ENCODE data around the gene MRPL58. TPM values are rescaled to one million over a fixed set of nuclear protein-coding genes. Genes with fewer than 3 reads are reported as not detected.
"Not testable (repeated sequence)": the region's sequence is repeated elsewhere in the genome, so short reads cannot be mapped to it uniquely, and the experiment has no call there.

MRPL58 gene
- total RNA-seq, 2 donors from 2014 or later, result 39.1 to 50.6 TPM

- ATAC-seq (replicated peaks in 1 of 2) (peak in 1 of 2 donors; percentile 1), DNase-seq (peak in 1 of 2 donors; percentile 31)
- Mint-ChIP-seq H3K36me3 (ENCODE audit: insufficient read depth in 2 of 2) (peaks cover 0 to 3% of the 10 kb centered on the region in 2 donors), H3K4me1 (ENCODE audit: low read depth) (peaks cover 49% of the 10 kb centered on the region), H3K9me3 (peaks cover 0 to 2% of the 10 kb centered on the region in 2 donors), H3K4me3 (peak overlapping the region; percentile 90 to 92), H3K27me3 (ENCODE audit: low read depth) (no peaks in the 10 kb centered on the region), H3K27ac (no peak overlapping the region)
These were observed 20.3 kb downstream of the MRPL58 start for GRCh38 chr17:75032720-75033280.

DNA sequence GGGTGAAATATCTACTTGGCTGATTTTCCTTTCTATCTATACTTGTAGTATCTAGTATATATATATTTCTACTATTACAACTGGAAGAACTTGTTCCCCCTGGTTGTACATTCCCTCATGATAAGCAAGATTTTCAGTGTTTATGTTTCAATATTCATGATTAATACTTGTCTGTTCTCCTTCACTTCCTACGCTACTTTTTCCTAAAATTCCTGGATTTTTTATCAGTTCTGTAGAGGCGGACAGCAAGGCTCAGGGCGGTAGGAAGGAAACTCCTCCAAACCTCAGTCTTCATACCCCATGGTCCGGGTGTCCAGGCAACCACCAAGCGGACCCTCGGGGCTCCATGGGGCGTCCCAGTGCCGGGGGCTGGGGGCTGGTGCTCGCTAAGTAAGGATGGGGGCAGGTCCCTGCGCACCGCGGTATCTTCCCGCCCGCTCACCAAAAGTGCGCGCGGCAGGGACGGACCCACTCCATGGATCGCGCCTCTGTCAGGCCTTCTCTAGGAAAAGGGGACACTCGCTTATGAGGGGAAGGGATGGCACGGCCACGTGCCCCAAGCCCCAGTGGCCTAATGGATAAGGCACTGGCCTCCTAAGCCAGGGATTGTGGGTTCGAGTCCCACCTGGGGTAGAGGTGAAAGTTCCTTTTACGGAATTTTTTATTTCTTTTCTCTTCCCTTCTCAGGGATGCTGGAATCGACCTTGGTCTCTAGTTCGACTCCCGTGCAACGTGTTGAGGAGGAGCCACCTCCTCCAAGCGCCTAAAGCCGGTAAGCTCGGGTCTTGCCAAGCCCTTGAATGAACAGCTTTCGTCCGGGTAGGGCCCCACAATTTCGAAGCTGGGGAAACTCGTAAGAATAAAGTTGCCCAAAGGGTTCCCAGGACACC lies 21.1 kb downstream of the MRPL58 start:
- H3K9me3 Mint-ChIP-seq, result peaks cover 0 to 2% of the 10 kb centered on the region in 2 donors
- no peaks in the 10 kb centered on the region for H3K27me3 Mint-ChIP-seq (ENCODE audit: low read depth)
- peaks cover 0 to 3% of the 10 kb centered on the region in 2 donors for H3K36me3 Mint-ChIP-seq (ENCODE audit: insufficient read depth in 2 of 2)
- H3K4me1 Mint-ChIP-seq (ENCODE audit: low read depth), result peaks cover 49% of the 10 kb centered on the region
- H3K27ac Mint-ChIP-seq, result peak overlapping the region; percentile 98
- peak overlapping the region; percentile 90 to 92 for H3K4me3 Mint-ChIP-seq
- peak; percentile 39 to 44 for ATAC-seq (replicated peaks in 1 of 2)
- DNase-seq, result peak; percentile 88 to 95

- H3K4me1 Mint-ChIP-seq (ENCODE audit: low read depth), result peaks cover 49% of the 10 kb centered on the region
- peak overlapping the region; percentile 98 for H3K27ac Mint-ChIP-seq
- H3K27me3 Mint-ChIP-seq (ENCODE audit: low read depth), result no peaks in the 10 kb centered on the region
- DNase-seq (peak; percentile 92 to 93), ATAC-seq (replicated peaks in 1 of 2) (peak; percentile 66 to 73)
- H3K36me3 Mint-ChIP-seq (ENCODE audit: insufficient read depth in 2 of 2), result peaks cover 0 to 3% of the 10 kb centered on the region in 2 donors
- peaks cover 0 to 2% of the 10 kb centered on the region in 2 donors for H3K9me3 Mint-ChIP-seq
- H3K4me3 Mint-ChIP-seq, result peak overlapping the region; percentile 90 to 92
These were observed 21.9 kb downstream of the MRPL58 start for GRCh38 chr17:75034236-75034908.

DNA sequence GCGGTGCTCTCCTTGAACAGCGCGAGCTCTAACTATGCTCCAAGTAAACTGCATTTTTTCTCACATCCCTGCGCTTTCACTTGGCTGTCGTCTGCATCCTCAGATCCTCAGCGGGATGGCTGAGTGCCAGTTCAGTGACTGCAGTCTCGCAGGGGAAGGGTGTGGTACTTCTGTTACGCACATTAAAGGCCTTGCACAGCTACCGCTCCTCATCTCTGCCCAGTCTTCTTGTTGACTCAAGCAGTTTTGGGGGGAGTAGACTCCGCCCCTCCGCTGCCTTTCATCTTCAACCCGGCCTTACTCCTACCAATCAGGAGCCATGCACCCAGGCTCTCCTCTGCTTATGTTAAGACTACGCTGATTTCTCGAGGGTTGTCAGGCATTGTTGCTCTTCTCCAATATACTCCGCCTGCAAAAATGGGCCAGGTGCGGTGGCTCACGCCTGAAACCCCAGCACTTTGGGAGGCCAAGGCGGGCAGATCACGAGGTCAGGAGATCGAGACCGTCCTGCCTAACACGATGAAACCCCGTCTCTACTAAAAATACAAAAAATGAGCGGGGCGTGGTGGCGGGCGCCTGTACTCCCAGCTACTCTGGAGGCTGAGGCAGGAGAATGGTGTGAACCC lies 24.3 kb downstream of the MRPL58 start:
- H3K27ac Mint-ChIP-seq, result peak overlapping the region; percentile 84
- ATAC-seq (replicated peaks in 1 of 2), result peak; percentile 47 to 70
- peaks cover 49% of the 10 kb centered on the region for H3K4me1 Mint-ChIP-seq (ENCODE audit: low read depth)
- no peaks in the 10 kb centered on the region for H3K27me3 Mint-ChIP-seq (ENCODE audit: low read depth)
- H3K9me3 Mint-ChIP-seq, result no peaks in the 10 kb centered on the region
- peaks cover 5 to 12% of the 10 kb centered on the region in 2 donors for H3K36me3 Mint-ChIP-seq (ENCODE audit: insufficient read depth in 2 of 2)
- H3K4me3 Mint-ChIP-seq, result peak overlapping the region; percentile 82 to 89
- peak; percentile 76 to 77 for DNase-seq

DNA sequence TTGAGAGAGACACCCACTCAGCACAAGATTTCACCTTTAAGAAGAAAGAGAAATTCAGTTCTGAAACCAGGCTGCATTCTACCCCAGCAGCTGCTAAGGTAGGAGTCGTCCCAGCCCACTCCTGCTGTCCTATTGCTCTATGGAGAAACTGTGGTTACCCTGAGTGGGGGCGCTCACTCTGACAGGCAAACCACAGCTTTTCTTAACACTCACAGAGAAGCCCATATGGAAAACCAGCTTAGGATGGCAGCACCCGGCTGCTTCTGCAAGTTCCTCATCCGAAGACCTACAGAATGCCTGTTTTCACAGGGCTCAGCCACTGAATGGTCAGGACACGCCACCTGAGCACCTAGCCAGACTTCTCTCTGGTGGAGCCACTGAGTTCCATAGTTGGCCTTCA lies 26.8 kb downstream of the MRPL58 start:
- Mint-ChIP-seq H3K36me3 (ENCODE audit: insufficient read depth in 2 of 2) (peaks cover 5 to 12% of the 10 kb centered on the region in 2 donors), H3K4me1 (ENCODE audit: low read depth) (peaks cover 31% of the 10 kb centered on the region), H3K27me3 (ENCODE audit: low read depth) (no peaks in the 10 kb centered on the region), H3K9me3 (no peaks in the 10 kb centered on the region), H3K4me3 (no peak overlapping the region), H3K27ac (no peak overlapping the region)
- DNase-seq, result no peak
- ATAC-seq (replicated peaks in 1 of 2), result no peak

DNA sequence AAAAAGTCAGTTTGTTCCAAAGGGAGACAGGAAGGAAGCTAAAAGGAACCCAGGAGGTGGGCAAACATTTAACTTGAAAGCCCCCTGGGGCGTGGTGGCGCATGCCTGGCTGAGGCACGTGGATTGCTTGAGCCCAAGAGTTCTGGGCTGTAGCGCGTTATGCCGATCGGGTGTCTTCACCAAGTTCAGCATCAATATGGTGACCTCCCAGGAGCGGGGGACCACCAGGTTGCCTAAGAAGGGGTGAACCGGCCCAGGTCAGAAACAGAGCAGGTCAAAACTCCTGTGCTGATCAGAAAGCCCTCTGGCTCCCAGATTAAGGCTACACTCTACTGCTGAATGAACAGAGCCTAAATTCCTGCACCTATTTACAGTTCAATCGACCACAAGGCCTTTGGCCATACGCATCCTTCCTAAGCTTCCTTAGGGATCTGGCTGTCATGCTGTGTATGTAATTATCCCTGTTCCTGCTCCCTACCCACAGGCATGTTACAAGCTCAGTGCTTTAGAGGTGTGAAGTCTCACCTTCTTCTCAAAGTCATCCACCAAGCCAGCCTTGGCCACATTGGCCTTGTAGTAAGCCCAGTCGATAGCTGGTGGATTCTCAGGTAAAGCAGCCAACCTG lies 29.3 kb downstream of the MRPL58 start:
- H3K9me3 Mint-ChIP-seq, result no peaks in the 10 kb centered on the region
- H3K27me3 Mint-ChIP-seq (ENCODE audit: low read depth), result no peaks in the 10 kb centered on the region
- no peak for DNase-seq
- H3K36me3 Mint-ChIP-seq (ENCODE audit: insufficient read depth in 2 of 2), result peaks cover 2 to 12% of the 10 kb centered on the region in 2 donors
- H3K4me3 Mint-ChIP-seq, result no peak overlapping the region
- H3K4me1 Mint-ChIP-seq (ENCODE audit: low read depth), result peaks cover 34% of the 10 kb centered on the region
- no peak for ATAC-seq (replicated peaks in 1 of 2)
- H3K27ac Mint-ChIP-seq, result no peak overlapping the region

DNA sequence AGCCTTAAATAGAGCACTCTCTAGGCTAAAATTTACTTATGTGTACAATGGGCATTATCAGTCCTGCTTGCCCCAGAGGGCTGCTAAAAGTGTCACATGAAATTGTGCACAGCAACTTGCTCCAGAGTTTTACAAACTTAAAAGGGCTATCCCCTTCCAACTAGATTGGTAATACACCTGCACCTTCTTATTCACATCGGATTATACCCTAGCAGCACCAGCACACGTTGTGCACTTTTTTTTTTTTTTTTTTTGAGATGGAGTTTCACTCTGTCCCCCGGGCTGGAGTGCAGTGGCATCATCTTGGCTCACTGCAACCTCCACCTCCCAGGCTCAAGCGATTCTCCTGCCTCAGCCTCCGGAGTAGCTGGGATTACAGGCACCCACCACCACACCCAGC lies 31.3 kb downstream of the MRPL58 start:
- ATAC-seq (replicated peaks in 1 of 2); DNase-seq; H3K27me3 Mint-ChIP-seq (ENCODE audit: low read depth); H3K4me3 Mint-ChIP-seq; H3K9me3 Mint-ChIP-seq: not testable (repeated sequence)
- peaks cover 6 to 14% of the 10 kb centered on the region in 2 donors for H3K36me3 Mint-ChIP-seq (ENCODE audit: insufficient read depth in 2 of 2)
- H3K4me1 Mint-ChIP-seq (ENCODE audit: low read depth), result peaks cover 37% of the 10 kb centered on the region
- H3K27ac Mint-ChIP-seq, result peak overlapping the region; percentile 31

DNA sequence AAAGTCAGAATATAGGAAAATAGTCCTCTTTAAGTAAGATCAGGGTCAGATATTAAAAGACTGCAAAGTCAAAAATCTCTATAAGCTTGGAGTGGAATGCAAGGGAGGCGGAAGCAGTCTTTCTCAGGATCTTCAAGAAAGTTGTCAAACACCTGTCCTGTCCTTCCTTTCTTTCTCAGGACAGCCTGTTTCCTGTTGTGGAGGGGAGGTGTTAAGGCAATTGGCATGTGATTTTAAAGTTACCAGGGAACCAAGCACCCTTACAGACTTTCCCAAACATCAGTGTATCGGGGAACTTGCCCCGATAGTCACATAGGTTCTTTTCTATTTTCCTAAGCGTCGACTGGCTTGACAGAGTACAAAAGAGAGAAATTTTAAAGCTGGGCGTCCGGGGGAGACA lies 32.2 kb downstream of the MRPL58 start:
- peak overlapping the region; percentile 56 to 80 for H3K4me3 Mint-ChIP-seq
- H3K4me1 Mint-ChIP-seq (ENCODE audit: low read depth), result peaks cover 46% of the 10 kb centered on the region
- H3K27me3 Mint-ChIP-seq (ENCODE audit: low read depth), result no peaks in the 10 kb centered on the region
- no peak for DNase-seq
- no peaks in the 10 kb centered on the region for H3K9me3 Mint-ChIP-seq
- ATAC-seq (replicated peaks in 1 of 2), result no peak
- peaks cover 6 to 14% of the 10 kb centered on the region in 2 donors for H3K36me3 Mint-ChIP-seq (ENCODE audit: insufficient read depth in 2 of 2)
- peak overlapping the region; percentile 79 for H3K27ac Mint-ChIP-seq

GRCh38 chr17:75045946-75046406 lies 33.5 kb downstream of the MRPL58 start:
- H3K4me1 Mint-ChIP-seq (ENCODE audit: low read depth), result peaks cover 48% of the 10 kb centered on the region
- H3K36me3 Mint-ChIP-seq (ENCODE audit: insufficient read depth in 2 of 2), result not testable (repeated sequence)

DNA sequence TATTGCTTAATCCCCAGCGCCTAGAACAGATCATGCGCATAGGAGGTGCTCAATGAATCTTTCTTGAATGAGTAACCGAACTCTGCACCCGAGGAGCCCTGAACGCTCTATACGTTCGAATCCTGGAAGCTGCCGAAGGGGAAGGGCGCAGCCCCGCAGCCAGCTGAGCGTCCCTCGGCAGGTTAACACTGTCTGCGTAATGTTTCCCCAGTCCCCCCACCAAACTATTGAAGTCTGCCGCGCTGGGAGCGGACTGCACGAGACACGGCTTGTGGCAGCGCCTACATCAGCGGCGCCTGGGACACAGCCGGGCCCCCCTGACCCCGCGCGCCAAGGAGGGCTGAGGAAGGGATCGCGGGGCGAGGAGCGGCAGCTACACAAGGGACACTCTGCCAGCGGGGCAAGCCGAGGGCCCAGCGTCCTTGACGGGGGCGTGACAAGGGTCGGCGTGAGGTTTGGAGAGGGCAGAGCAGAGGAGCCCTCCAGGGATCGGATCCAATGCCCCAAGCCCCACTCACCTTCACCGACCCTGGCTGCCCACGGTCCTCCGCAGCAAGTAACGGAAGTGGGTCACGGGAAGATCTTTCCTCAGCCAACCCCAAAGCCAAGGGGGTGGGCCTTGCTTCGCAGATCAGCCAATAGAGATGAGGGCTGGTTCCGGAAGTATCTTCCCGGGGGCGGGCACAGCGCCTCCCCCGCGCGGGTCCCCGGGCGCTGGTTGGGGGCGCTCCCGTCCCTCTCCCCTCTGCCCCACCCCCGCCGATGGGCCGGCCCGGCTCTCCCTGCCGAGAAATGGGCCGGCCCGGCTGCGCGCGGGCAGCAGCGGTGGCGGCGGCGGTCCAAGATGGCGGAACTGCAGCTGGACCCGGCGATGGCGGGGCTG lies 34.2 kb downstream of the MRPL58 start, which contains the start of the genes ATP5PD and KCTD2:
TSS of gene ATP5PD (minus strand) at position 563 of the 883 bp plus-strand sequence. CDS start 4,319 bp downstream, outside the sequence.
TSS of gene KCTD2 (plus strand) at position 819 of the 883 bp plus-strand sequence. CDS start at position 845, 26 bp downstream.
- peaks cover 48% of the 10 kb centered on the region for H3K4me1 Mint-ChIP-seq (ENCODE audit: low read depth)
- no peaks in the 10 kb centered on the region for H3K9me3 Mint-ChIP-seq
- peak; percentile 96 to 97 for DNase-seq
- H3K27ac Mint-ChIP-seq, result peak within 1 kb of the TSS; percentile 95
- H3K4me3 Mint-ChIP-seq, result peak within 1 kb of the TSS; percentile 99
- peak; percentile 95 to 96 for ATAC-seq (replicated peaks in 1 of 2)
- H3K36me3 Mint-ChIP-seq (ENCODE audit: insufficient read depth in 2 of 2), result peaks cover 2 to 4% of the 10 kb centered on the region in 2 donors
- no peaks in the 10 kb centered on the region for H3K27me3 Mint-ChIP-seq (ENCODE audit: low read depth)

More at GRCh38 chr17:75045946-75046406, 33.5 kb downstream of the MRPL58 start:
- not testable (repeated sequence) for H3K27me3 Mint-ChIP-seq (ENCODE audit: low read depth); H3K9me3 Mint-ChIP-seq; DNase-seq; ATAC-seq (replicated peaks in 1 of 2)
- Mint-ChIP-seq H3K27ac (peak overlapping the region; percentile 95), H3K4me3 (peak overlapping the region; percentile 99)

GRCh38 chr17:75047398-75048098 lies 35.1 kb downstream of the MRPL58 start:
- ATAC-seq (replicated peaks in 1 of 2), result peak; percentile 2 to 8
- DNase-seq, result peak; percentile 42 to 45
- no peaks in the 10 kb centered on the region for H3K27me3 Mint-ChIP-seq (ENCODE audit: low read depth)
- H3K4me3 Mint-ChIP-seq, result peak overlapping the region; percentile 95 to 99
- H3K9me3 Mint-ChIP-seq, result no peaks in the 10 kb centered on the region
- H3K4me1 Mint-ChIP-seq (ENCODE audit: low read depth), result peaks cover 47% of the 10 kb centered on the region
- peak overlapping the region; percentile 95 for H3K27ac Mint-ChIP-seq
- H3K36me3 Mint-ChIP-seq (ENCODE audit: insufficient read depth in 2 of 2), result peaks cover 2 to 4% of the 10 kb centered on the region in 2 donors
